HepG2 (cell line): ENCODE measurements around the gene SNRNP200. TPM values are rescaled to one million over a fixed set of nuclear protein-coding genes. Genes with fewer than 3 reads are reported as not detected.

ENCODE experiments used
- ETV5 ChIP-seq: IDR thresholded peaks from 2 replicates; pipeline ENCODE4 v1.6.1; 2018; ENCODE audit warnings: missing biosample characterization, missing genetic modification reagents, inconsistent platforms, borderline replicate concordance
- LRRFIP1 ChIP-seq: sonication (generic); formaldehyde crosslinking; conservative IDR thresholded peaks from 2 replicates; pipeline ENCODE4 v1.4.0; 2020; ENCODE audit warnings: missing genetic modification reagents
- NFE2L2 ChIP-seq: fragments of 150-350 bp; IDR thresholded peaks from 2 replicates; pipeline ENCODE4 v1.6.1; 2014; ENCODE audit warnings: low read length
- PHF5A ChIP-seq: IDR thresholded peaks from one replicate; pipeline ENCODE4 v1.6.1; 2018; ENCODE audit warnings: low read depth, missing genetic modification reagents; ENCODE audit not compliant: unreplicated experiment
- RERE ChIP-seq: IDR thresholded peaks from 2 replicates; pipeline ENCODE4 v1.6.1; 2016; ENCODE audit warnings: low read depth, missing genetic modification reagents, missing compliant biosample characterization
- SKI ChIP-seq: fragments of 450-650 bp; IDR thresholded peaks from one replicate; pipeline ENCODE4 v1.6.1; 2018; ENCODE audit warnings: mild to moderate bottlenecking; ENCODE audit not compliant: partially characterized antibody
- ZBTB4 ChIP-seq: sonication (generic); formaldehyde crosslinking; IDR thresholded peaks from 2 replicates; pipeline ENCODE4 v1.4.0; 2020; ENCODE audit warnings: missing genetic modification reagents, mild to moderate bottlenecking, borderline replicate concordance
- ZNF275 ChIP-seq: sonication (generic); formaldehyde crosslinking; IDR thresholded peaks from 2 replicates; pipeline ENCODE4 v1.8.0; 2022; ENCODE audit warnings: missing genetic modification reagents, mild to moderate bottlenecking, inconsistent platforms, borderline replicate concordance
- ZNF503 ChIP-seq: sonication (generic); formaldehyde crosslinking; IDR thresholded peaks from 2 replicates; pipeline ENCODE4 v1.4.0; 2020; ENCODE audit warnings: missing genetic modification reagents
- ZSCAN30 ChIP-seq: sonication (generic); formaldehyde crosslinking; IDR thresholded peaks from 2 replicates; pipeline ENCODE4 v1.5.0; 2020; ENCODE audit warnings: mild to moderate bottlenecking, missing genetic modification reagents
- polyA plus RNA-seq, 8 experiments: library from polyadenylated mRNA; depleted of rRNA in 3 of 8; stranded (reverse) in 7 of 8; unstranded in 1 of 8; fragments of >200 nt; fragmentation: Illumina TruSeq in 4 of 8; extraction: Trizol in 4 of 8; gene quantifications; 2 replicates each; pipeline versions ENCODE4 v1.2.1 to v1.2.3, GENCODE V29; 2011 to 2016; ENCODE audit warnings: low read depth in 4 of 8, missing spikeins in 1 of 8, mixed read lengths in 1 of 8; ENCODE audit not compliant: insufficient read depth in 1 of 8
- total RNA-seq, 5 experiments: library from RNA; depleted of rRNA; stranded (reverse); fragments of >200 nt; fragmentation: Illumina TruSeq; extraction: Trizol; gene quantifications; 2 replicates each; pipeline ENCODE4 v1.2.3, GENCODE V29; 2016; ENCODE audit warnings: low read depth in 1 of 5

The SNRNP200 gene
- total and polyA plus RNA-seq, 2 of the 13 experiments (the other 11 are each of a cell fraction or from before 2014, with no cell fraction given): 99.0 to 232 TPM

- TF ChIP-seq RERE (CRISPR knock-in tag) (no peak), LRRFIP1 (CRISPR knock-in tag) (no peak), SKI (no peak), ZNF275 (no peak), ZBTB4 (CRISPR knock-in tag) (no peak), ETV5 (no peak), PHF5A (CRISPR knock-in tag) (peak; percentile 5), ZSCAN30 (CRISPR knock-in tag) (no peak), ZNF503 (CRISPR knock-in tag) (peak; percentile 49; the same call in 1 of the 2 replicates), NFE2L2 (no peak)
These were observed 19.9 kb upstream of the SNRNP200 start, which contains the start of gene ITPRIPL1 (continued) for GRCh38 chr2:96325041-96325883.
